Measurements from ENCODE around the gene PSMB1.
"Not testable (repeated sequence)": the region's sequence is repeated elsewhere in the genome, so short reads cannot be mapped to it uniquely, and the experiment has no call there.

Gene PSMB1

GRCh38 chr6:170502268-170502667 lies 50.8 kb downstream of the PSMB1 start:
- DNase-seq, result not testable (repeated sequence)

GRCh38 chr6:170500955-170501590 lies 52.0 kb downstream of the PSMB1 start:
- no peak for DNase-seq

- no peak for DNase-seq
These were observed 55.2 kb downstream of the PSMB1 start for GRCh38 chr6:170497841-170498301.

GRCh38 chr6:170493354-170493753 lies 59.8 kb downstream of the PSMB1 start:
- DNase-seq, result no peak

- no peak for DNase-seq
These were observed 62.8 kb downstream of the PSMB1 start for GRCh38 chr6:170490259-170490658.

DNA sequence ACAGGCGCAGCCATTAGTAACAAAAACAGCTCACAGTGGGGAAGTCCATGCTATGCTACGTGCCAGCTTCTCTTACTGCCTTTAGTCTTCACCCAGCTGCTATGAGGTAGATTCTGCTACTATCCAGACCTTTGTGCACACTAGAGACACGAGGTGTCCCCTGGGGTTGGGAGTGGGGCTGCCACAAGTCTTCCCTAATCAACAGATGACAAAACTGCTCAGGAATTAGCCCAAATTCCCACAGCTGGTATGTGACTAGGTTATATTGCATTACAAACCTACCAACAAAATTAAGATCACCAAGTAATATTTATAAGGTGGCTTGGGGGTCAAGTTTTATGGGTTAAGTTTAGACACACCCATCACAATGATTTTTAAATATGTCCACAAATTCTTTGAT lies 63.3 kb downstream of the PSMB1 start:
- no peak for DNase-seq

DNA sequence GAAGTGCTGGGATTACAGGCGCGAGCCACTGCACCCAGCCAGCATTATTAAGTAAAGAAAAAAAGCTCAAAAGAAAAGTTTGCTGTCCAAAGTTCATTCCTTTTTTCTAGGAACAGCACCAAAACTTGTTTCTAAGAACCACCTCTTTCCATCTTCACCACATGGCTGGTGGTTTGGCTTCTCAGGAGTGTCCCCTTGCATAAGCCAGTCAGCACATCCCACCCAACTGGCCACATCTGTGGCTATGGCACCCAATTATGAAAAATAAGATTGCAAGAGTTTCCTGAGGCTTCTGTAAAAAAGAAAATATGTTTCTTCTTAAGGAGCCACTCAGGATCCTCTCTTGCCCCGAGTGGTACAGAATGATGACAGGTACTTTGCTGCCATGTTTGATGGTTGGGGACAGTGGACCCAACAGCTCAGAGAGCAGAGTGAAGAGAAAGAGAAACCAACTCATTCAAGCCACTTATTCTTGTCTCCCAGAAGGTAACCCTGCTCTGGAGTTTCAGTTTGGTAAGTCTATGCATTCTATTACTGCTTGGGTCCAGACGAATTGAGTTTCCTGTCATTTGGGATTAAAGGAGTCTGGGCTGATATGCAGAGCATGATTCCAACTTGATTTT lies 65.3 kb downstream of the PSMB1 start:
- no peak for DNase-seq

GRCh38 chr6:170485159-170485558 lies 67.9 kb downstream of the PSMB1 start:
- DNase-seq, result no peak

Data from activated CD4-positive, alpha-beta T cell treated with anti-CD3 and anti-CD28 coated beads, Interleukin-2, Interleukin-6, amounts not matched to agents 100 ng/mL and 50 ng/mL, durations not matched to agents 16 hours and 8 hours (primary cell).